GM12874 (cell line): ENCODE measurements around the gene ZNF275.

Experiments used
- CTCF ChIP-seq: IDR thresholded peaks from 2 replicates; pipeline ENCODE4 v1.5.1; 2011; ENCODE audit warnings: low read depth, mild to moderate bottlenecking, control low read depth, low read length, moderate library complexity; ENCODE audit not compliant: insufficient read depth

ZNF275 gene

GRCh38 chrX:153353416-153353815 lies 19.5 kb downstream of the ZNF275 start:
- TF ChIP-seq CTCF, result no peak

GRCh38 chrX:153357877-153358276 lies 23.9 kb downstream of the ZNF275 start:
- no peak for TF ChIP-seq CTCF

GRCh38 chrX:153361781-153362397 lies 27.9 kb downstream of the ZNF275 start:
- TF ChIP-seq CTCF, result no peak

DNA sequence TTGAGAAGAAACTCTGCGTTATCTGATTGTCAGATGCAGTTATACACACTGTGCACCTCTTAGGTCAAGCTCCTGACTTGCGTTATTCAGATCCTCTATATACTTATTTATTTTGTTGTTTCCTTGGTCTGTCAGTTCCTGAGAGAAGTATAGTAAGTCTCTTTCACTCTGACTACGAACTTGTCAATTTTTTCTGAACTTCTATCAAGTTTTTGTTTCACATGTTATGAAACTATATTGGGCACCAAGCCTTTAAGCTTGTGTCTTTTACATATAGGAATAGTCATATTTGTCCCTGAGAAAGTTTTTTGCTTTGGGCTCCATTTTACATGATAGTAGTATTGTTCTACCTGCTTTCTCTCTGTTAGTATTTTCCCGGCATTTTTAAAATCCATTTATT lies 31.7 kb downstream of the ZNF275 start:
- TF ChIP-seq CTCF, result no peak

- TF ChIP-seq CTCF, result no peak
These were observed 32.2 kb downstream of the ZNF275 start for GRCh38 chrX:153366119-153366518.

GRCh38 chrX:153366878-153367538 lies 33.1 kb downstream of the ZNF275 start:
- no peak for TF ChIP-seq CTCF

DNA sequence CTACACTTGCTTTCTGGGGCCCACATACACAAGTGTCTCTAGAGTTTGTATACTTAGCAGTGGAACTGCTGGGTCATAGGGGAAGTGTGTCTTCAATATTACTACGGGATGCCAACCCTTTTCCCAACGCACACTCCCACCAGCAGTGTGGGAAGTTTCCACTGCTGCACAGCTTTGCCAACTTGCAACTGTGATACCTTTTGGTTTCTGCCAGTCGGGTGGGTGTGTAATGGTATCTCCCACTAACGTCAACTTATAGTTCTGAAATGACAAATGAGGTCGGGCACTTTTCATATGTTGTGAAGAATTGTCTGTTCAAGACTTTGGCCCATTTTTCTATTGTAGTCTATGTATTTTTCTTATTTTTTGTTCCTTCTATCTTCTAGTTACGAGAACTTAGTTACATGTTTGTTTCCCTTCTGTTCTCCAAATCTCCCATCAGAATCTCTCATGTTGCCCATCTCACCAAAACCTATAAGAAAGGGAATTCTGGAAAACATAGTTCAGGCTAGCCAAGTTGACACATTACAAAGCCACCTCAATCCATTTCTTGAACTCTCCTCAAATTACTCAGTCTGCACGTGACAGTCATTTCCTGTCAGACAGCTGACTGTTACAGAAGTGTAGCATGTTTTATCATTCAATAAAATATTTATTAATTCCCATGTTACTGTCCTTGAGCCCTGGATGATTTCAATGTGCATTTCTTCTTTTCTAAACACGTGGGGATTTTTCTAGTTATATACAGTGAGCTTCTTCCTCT lies 36.5 kb downstream of the ZNF275 start:
- no peak for TF ChIP-seq CTCF
